Heart left ventricle (tissue), 16 donors: ENCODE results near the gene PGAP6. TPM values are rescaled to one million over a fixed set of nuclear protein-coding genes. Genes with fewer than 3 reads are reported as not detected.
"Not testable (repeated sequence)": the region's sequence is repeated elsewhere in the genome, so short reads cannot be mapped to it uniquely, and the experiment has no call there.

ENCODE experiments used
- ATAC-seq, 4 donors: fragments of 200-7000 bp; cut with Tn5 transposase; one replicate each; pipeline ENCODE4 v1.9.1; 2020 to 2022; ENCODE audit warnings: moderate library complexity in 4 of 4, mild to moderate bottlenecking in 3 of 4, moderate number of reproducible peaks in 1 of 4
- DNase-seq, 5 donors: peaks; one replicate each; pipeline ENCODE4 v3.0.0-alpha.2; 2020
- H3K27ac ChIP-seq, 12 donors: fragments of 200-600 bp; sonication (generic) in 4 of 12; one replicate each; pipeline versions ENCODE4 v1.5.0 to v1.8.0; 2016 to 2022; ENCODE audit warnings: mild to moderate bottlenecking in 2 of 12
- H3K27me3 ChIP-seq, 9 donors: fragments of 200-600 bp; sonication (generic) in 2 of 9; one replicate each; pipeline versions ENCODE4 v1.5.1 to v1.8.0; 2016 to 2022; ENCODE audit warnings: mild to moderate bottlenecking in 3 of 9
- H3K36me3 ChIP-seq, 9 donors: fragments of 200-600 bp; sonication (generic) in 2 of 9; one replicate each; pipeline versions ENCODE4 v1.5.0 to v1.8.0; 2018 to 2022; ENCODE audit warnings: mild to moderate bottlenecking in 2 of 9
- H3K4me1 ChIP-seq, 12 donors: fragments of 200-600 bp; sonication (generic) in 4 of 12; one replicate each; pipeline versions ENCODE4 v1.5.0 to v1.8.0; 2016 to 2022; ENCODE audit warnings: mild to moderate bottlenecking in 3 of 12
- H3K4me3 ChIP-seq, 12 donors: fragments of 200-600 bp; sonication (generic) in 4 of 12; one replicate each; pipeline versions ENCODE4 v1.5.0 to v1.8.0; 2017 to 2022; ENCODE audit warnings: mild to moderate bottlenecking in 9 of 12, moderate library complexity in 4 of 12
- H3K9me3 ChIP-seq, 12 donors: fragments of 200-600 bp; sonication (generic) in 4 of 12; one replicate each; pipeline versions ENCODE4 v1.5.0 to v1.8.0; 2016 to 2022; ENCODE audit warnings: mild to moderate bottlenecking in 1 of 12
- CTCF ChIP-seq, 12 donors: fragments of 200-600 bp; sonication (generic) in 4 of 12; IDR thresholded peaks; one replicate each; pipeline versions ENCODE4 v1.5.0 to v1.8.0; 2018 to 2022; ENCODE audit warnings: antibody characterized with exemption in 12 of 12, mild to moderate bottlenecking in 5 of 12
- POLR2A ChIP-seq, 2 donors: fragments of 450-650 bp; IDR thresholded peaks; one replicate each; pipeline ENCODE4 v1.6.1; 2017; ENCODE audit warnings: antibody characterized with exemption in 2 of 2, mild to moderate bottlenecking in 2 of 2, moderate library complexity in 2 of 2
- WGBS, 4 donors: extraction: QIAGEN DNeasy Blood & Tissue Kit in 2 of 4; methylation state at CpG; one replicate each; pipeline versions ENCODE4 v1.1.5 to v1.1.7; 2013 to 2018; 5-methylcytosine and 5-hydroxymethylcytosine counted together
- intact Hi-C, 10 donors: fragments of 100-400 bp; cut with DNase I; formaldehyde crosslinking; loops; one replicate each; pipeline versions ENCODE4 v1.11.1 to v1.14.2; 2022
- polyA plus RNA-seq, 2 donors: library from polyadenylated mRNA; stranded (reverse); fragments of 200-250 nt; gene quantifications; one replicate each; pipeline ENCODE4 v1.2.3, GENCODE V29; 2013
- total RNA-seq, 9 donors: library from RNA; depleted of rRNA in 2 of 9; stranded (reverse); fragments of >200 nt in 2 of 9; fragmentation: NEBNext Ultra II Directional in 3 of 9; extraction: Animal tissue kit (Norgen Biotek cat#: 25700) in 3 of 9; gene quantifications; one replicate each; pipeline versions ENCODE4 v1.1.0 to v1.2.4, GENCODE V29; 2016 to 2023
- donor health status: ischemic (EF 13 %, LVEDD 7.1; RV severe dilation, severe dysfunction).
- donor health status: healthy with polysubstance abuse.
- donor health status: DM: no; HTN: yes; CAD: no.
- donor health status: DM: no; HTN: no; CAD: no.
- donor health status: ischemic (EF 25% LVEDD 6.9; RV normal size, moderate dysfunction).
- donor health status: ischemic (EF 25% LVEDD 5.7; RV mildly dilated, moderate dysfunction).
- donor health status: healthy.
- donor health status: DM: yes; HTN: yes; CAD: no.
- donor health status: ischemic (EF 35%, LVEDD 5.7; RV mildly dilated, moderate dysfunction).
- donor health status: nonischemic (EF 11% LVEDD 7.7; RV severe dilation, severe dysfunction).
- donor health status: DM: yes; HTN: yes; CAD: no.
- donor health status: PGD.
- donor health status: ischemic (EF 29% LVEDD 5.4; RV normal size, mild dysfunction).
- donor health status: nonischemic (EF 23%, LVEDD 6.1; RV moderate dilation, normal function).

Gene PGAP6
- total and polyA plus RNA-seq, 11 donors = 30.1 to 65.3 (median 44.9) TPM

- WGBS, 4 donors = 82 to 86% (median 84%) methylated on average over 27 of the region's 27 CpGs
Observed at GRCh38 chr16:379961-380761, 1.6 kb downstream of the PGAP6 start.

DNA sequence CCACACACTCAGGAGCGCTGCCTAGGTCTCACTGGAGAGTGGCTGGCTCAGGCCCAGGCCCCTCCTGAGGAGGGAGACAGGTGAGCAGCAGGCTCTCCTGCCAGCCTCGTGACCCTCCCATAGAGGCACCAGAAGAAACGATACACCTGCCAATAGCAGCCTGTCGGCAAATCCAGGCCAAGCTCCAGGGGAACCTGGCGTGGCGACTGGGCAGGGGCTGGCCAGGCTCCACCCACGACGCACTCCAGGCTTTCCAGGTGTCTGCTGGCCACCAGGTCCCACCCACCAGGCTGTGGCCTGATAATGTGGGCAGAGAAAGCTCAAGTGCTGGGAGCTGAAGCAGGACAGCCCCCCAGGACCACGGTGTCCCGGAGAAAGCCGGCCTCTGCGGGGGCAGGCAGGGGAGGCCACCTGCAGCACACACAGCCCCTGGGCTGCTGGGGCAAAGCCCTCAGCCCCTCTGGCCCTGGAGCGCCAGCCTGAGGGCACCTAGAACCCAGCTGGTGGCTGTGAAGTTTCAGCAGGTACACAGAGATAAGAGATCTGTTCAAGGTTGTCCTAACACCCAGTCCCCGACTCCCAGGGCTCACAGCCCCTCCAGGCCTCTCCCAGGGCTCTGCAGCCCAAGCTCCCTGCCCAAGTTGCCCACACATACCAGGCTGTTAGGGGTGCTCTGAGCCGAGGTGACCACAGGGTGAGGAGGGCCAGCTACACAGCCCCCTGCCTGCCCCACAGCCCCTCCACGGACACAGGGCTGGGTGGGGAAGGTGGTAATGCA is 2.4 kb downstream of the PGAP6 start:
- H3K27me3 ChIP-seq = no peaks in the 10 kb centered on the region
- DNase-seq (peak in 1 of 5 donors; percentile 46), ATAC-seq (no peak)
- peak overlapping the region in 1 of 12 donors; percentile 92 for H3K4me3 ChIP-seq
- H3K27ac ChIP-seq = peak overlapping the region in 1 of 12 donors; percentile 10
- no peaks in the 10 kb centered on the region for H3K9me3 ChIP-seq
- H3K36me3 ChIP-seq = peaks cover 0 to 34% (median 19%) of the 10 kb centered on the region in 9 donors
- no peak for TF ChIP-seq CTCF (IDR thresholded peaks at IDR 0.05)
- TF ChIP-seq POLR2A (IDR thresholded peaks at IDR 0.05) = no peak
- peaks cover 0 to 52% (median 29%) of the 10 kb centered on the region in 12 donors for H3K4me1 ChIP-seq
- 89 to 97% (median 92%) methylated on average over 8 to 16 of the region's 16 CpGs for WGBS, 4 donors
- intact Hi-C loops = no loop called here

More at GRCh38 chr16:379961-380761, 1.6 kb downstream of the PGAP6 start:
- Histone ChIP-seq H3K4me1 (peaks cover 0 to 56% (median 29%) of the 10 kb centered on the region in 12 donors), H3K27ac (peak overlapping the region in 4 of 12 donors; percentile 10 to 82 (median 78)), H3K36me3 (peaks cover 0 to 26% (median 11%) of the 10 kb centered on the region in 9 donors), H3K4me3 (peak overlapping the region in 9 of 12 donors; percentile 69 to 100 (median 92)), H3K27me3 (no peaks in the 10 kb centered on the region), H3K9me3 (no peaks in the 10 kb centered on the region)
- no peak for TF ChIP-seq POLR2A (IDR thresholded peaks at IDR 0.05)
- no peak for TF ChIP-seq CTCF (IDR thresholded peaks at IDR 0.05)
- no peak for ATAC-seq
- intact Hi-C loops = no loop called here
- DNase-seq = no peak

DNA sequence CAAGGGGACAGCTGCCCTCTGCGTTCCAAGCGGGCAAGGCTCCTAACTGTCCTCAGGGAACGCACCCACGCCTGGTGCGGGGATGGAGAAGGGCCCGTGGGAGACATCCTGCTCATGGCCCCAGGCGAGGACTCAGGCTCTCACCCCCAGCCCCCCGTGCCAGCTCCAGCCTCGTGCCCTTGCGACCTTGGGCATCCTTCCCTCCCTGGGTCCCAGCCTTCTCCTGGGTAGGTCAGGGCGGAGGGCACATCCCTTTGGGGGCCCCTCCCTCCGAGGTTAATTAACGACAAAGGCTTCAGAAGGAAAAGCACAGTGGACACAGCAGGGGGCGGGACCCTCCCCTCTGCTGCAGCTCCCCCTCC is 3.0 kb downstream of the PGAP6 start:
- no peak for DNase-seq
- WGBS, 4 donors = 67 to 77% (median 73%) methylated on average over 7 to 14 of the region's 14 CpGs
- no peak for TF ChIP-seq CTCF (IDR thresholded peaks at IDR 0.05)
- no peak for TF ChIP-seq POLR2A (IDR thresholded peaks at IDR 0.05)
- no peak overlapping the region for H3K27ac ChIP-seq
- no peak for ATAC-seq
- intact Hi-C loops = no loop called here
- H3K4me3 ChIP-seq = no peak overlapping the region
- no peaks in the 10 kb centered on the region for H3K9me3 ChIP-seq
- H3K4me1 ChIP-seq = peaks cover 0 to 46% (median 24%) of the 10 kb centered on the region in 12 donors
- H3K27me3 ChIP-seq = no peaks in the 10 kb centered on the region
- peaks cover 0 to 39% (median 23%) of the 10 kb centered on the region in 9 donors for H3K36me3 ChIP-seq

DNA sequence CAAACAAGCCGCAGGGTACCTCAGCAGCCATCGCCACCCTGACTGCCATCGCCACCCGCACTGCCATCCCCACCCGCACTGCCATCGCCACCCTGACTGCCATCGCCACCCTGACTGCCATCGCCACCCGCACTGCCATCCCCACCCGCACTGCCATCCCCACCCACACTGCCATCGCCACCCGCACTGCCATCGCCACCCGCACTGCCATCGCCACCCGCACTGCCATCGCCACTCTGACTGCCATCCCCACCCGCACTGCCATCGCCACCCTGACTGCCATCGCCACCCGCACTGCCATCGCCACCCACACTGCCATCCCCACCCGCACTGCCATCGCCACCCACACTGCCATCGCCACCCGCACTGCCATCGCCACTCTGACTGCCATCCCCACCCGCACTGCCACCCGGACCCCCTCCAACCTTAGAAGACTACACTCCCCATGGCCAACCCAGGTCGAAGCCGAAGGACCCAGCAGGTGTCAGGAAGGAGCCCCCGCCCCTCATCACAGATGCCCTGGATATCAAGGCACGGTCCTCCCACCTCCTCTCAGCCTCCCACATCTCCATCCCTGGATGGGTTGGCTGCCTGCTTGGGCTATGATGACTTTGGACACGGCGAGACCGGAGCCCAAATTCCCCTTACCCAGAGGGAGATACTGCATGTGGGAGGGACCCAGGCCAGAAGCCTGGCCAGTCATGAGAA is 3.5 kb downstream of the PGAP6 start:
- DNase-seq, H3K27ac ChIP-seq, intact Hi-C loops, ATAC-seq, H3K27me3 ChIP-seq, H3K4me3 ChIP-seq, H3K9me3 ChIP-seq: not testable (repeated sequence)
- peaks cover 0 to 41% (median 19%) of the 10 kb centered on the region in 12 donors for H3K4me1 ChIP-seq
- 87 to 92% (median 90%) methylated on average over 32 to 36 of the region's 36 CpGs for WGBS, 4 donors
- H3K36me3 ChIP-seq = peaks cover 0 to 45% (median 28%) of the 10 kb centered on the region in 9 donors
